GM12878 (cell line): ENCODE data around the gene TMEM150C. TPM values are rescaled to one million over a fixed set of nuclear protein-coding genes. Genes with fewer than 3 reads are reported as not detected.
A peak's percentile ranks its signal among the peaks of the same experiment; 100 is the strongest.

Experiments used
- ATAC-seq: fragments of 200-7000 bp; cut with Tn5 transposase; 3 replicates; pipeline ENCODE4 v1.9.1; 2020; ENCODE audit warnings: mild to moderate bottlenecking, moderate library complexity
- BruUV-seq: library from RNA; stranded (reverse); fragments of 400-500 nt; replicated peaks from 2 replicates; lab custom pipeline; 2021; lab: Mats Ljungman, UMichigan
- CTCF ChIA-PET: fragments of 300-600 bp; sonication (Branson Sonifier 250); formaldehyde crosslinking; extraction: SDS; loops from one replicate; lab custom pipeline; 2021; ENCODE audit warnings: inconsistent platforms; lab: Yijun Ruan, JAX
- POLR2A ChIA-PET: fragments of 350-600 bp; formaldehyde crosslinking; extraction: SDS; loops from one replicate; lab custom pipeline; 2021; ENCODE audit warnings: inconsistent platforms; lab: Charles Lee
- RAD21 ChIA-PET: fragments of 300-600 bp; sonication (Branson Sonifier 250); formaldehyde crosslinking; loops from one replicate; lab custom pipeline; 2023; ENCODE audit warnings: antibody characterized with exemption; ENCODE audit not compliant: unreplicated experiment; lab: Charles Lee
- SMC1A ChIA-PET: fragments of 300-600 bp; sonication (Branson Sonifier 250); formaldehyde crosslinking; loops from one replicate; lab custom pipeline; 2023; ENCODE audit not compliant: unreplicated experiment, uncharacterized antibody; lab: Charles Lee
- DNase-seq: peaks from one replicate; pipeline ENCODE4 v3.0.0-alpha.2; 2011; ENCODE audit warnings: low read depth, low spot score
- FAIRE-seq: peaks from 3 replicates; lab custom pipeline; 2011; peaks lifted over from hg19 to GRCh38; lab: Jason Lieb, UNC
- H2AFZ ChIP-seq: 2 replicates; pipeline ENCODE4 v1.6.0; 2011; ENCODE audit warnings: low read depth, low read length, control low read depth; ENCODE audit not compliant: control insufficient read depth
- H3K27ac ChIP-seq: 2 replicates; pipeline ENCODE4 v1.5.1; 2011; ENCODE audit warnings: control low read depth; ENCODE audit not compliant: control insufficient read depth, insufficient read depth
- H3K27me3 ChIP-seq, 2 experiments: replicated peaks in 1 of 2; 2 replicates each; pipeline versions ENCODE4 v1.6.0 to v1.6.1; 2011; ENCODE audit warnings: low read length in 1 of 2; ENCODE audit not compliant: control insufficient read depth in 2 of 2, insufficient read depth in 2 of 2
- H3K36me3 ChIP-seq, 2 experiments: 2 replicates each; pipeline ENCODE4 v1.5.1; 2011; ENCODE audit warnings: low read length in 1 of 2; ENCODE audit not compliant: control insufficient read depth in 2 of 2, insufficient read depth in 2 of 2
- H3K4me1 ChIP-seq: 2 replicates; pipeline ENCODE4 v1.6.1; 2011; ENCODE audit warnings: mild to moderate bottlenecking, low read length, moderate library complexity, mixed read lengths; ENCODE audit not compliant: control insufficient read depth, insufficient read depth
- H3K4me2 ChIP-seq: 2 replicates; pipeline ENCODE4 v1.6.0; 2011; ENCODE audit warnings: control low read depth; ENCODE audit not compliant: control insufficient read depth, insufficient read depth
- H3K4me3 ChIP-seq: fragments of 200-600 bp; sonication (generic); 2 replicates; pipeline ENCODE4 v1.5.1; 2016
- H3K79me2 ChIP-seq: 2 replicates; pipeline ENCODE4 v1.6.0; 2011; ENCODE audit warnings: low read length; ENCODE audit not compliant: control insufficient read depth, insufficient read depth
- H3K9ac ChIP-seq: 2 replicates; pipeline ENCODE4 v1.8.0; 2011; ENCODE audit warnings: low read length, control low read depth, mixed read lengths; ENCODE audit not compliant: control insufficient read depth, insufficient read depth
- H3K9me3 ChIP-seq: replicated peaks from 3 replicates; pipeline ENCODE4 v1.5.1; 2011; ENCODE audit warnings: mild to moderate bottlenecking, low read length; ENCODE audit not compliant: control insufficient read depth, insufficient read depth
- H4K20me1 ChIP-seq: 2 replicates; pipeline ENCODE4 v1.6.0; 2011; ENCODE audit not compliant: control insufficient read depth, insufficient read depth
- BHLHE40 ChIP-seq, 2 experiments: fragments of 450-650 bp in 1 of 2; IDR thresholded peaks; 2 replicates each; pipeline ENCODE4 v1.6.1; 2011 to 2017; ENCODE audit warnings: low read depth in 2 of 2, borderline replicate concordance in 1 of 2, improper control_type of control experiment in 1 of 2, low read length in 1 of 2, mild to moderate bottlenecking in 1 of 2
- BRCA1 ChIP-seq: IDR thresholded peaks from 2 replicates; pipeline ENCODE4 v1.6.1; 2011; ENCODE audit warnings: low read depth, low read length, improper control_type of control experiment
- HSF1 ChIP-seq: fragments of 150-350 bp; IDR thresholded peaks from 2 replicates; pipeline ENCODE4 v1.6.1; 2014; ENCODE audit warnings: mild to moderate bottlenecking, low read depth, low read length
- IRF3 ChIP-seq: fragments of 450-650 bp; IDR thresholded peaks from 2 replicates; pipeline ENCODE4 v1.6.1; 2014; ENCODE audit warnings: mild to moderate bottlenecking
- KAT2A ChIP-seq: conservative IDR thresholded peaks from 2 replicates; pipeline ENCODE4 v1.6.1; 2011; ENCODE audit warnings: low read depth, low read length; ENCODE audit not compliant: control insufficient read depth
- MEF2B ChIP-seq: fragments of 450-650 bp; IDR thresholded peaks from 2 replicates; pipeline ENCODE4 v1.6.1; 2018; ENCODE audit warnings: mild to moderate bottlenecking, moderate library complexity; ENCODE audit not compliant: partially characterized antibody, poor library complexity, severe bottlenecking
- MYC ChIP-seq: IDR thresholded peaks from 2 replicates; pipeline ENCODE4 v1.6.1; 2011; ENCODE audit warnings: mild to moderate bottlenecking, low read length, moderate library complexity, inconsistent platforms; ENCODE audit not compliant: insufficient read depth, insufficient replicate concordance, insufficient read length, severe bottlenecking
- RCOR1 ChIP-seq: conservative IDR thresholded peaks from 2 replicates; pipeline ENCODE4 v1.6.1; 2012; ENCODE audit warnings: low read depth, low read length, improper control_type of control experiment
- RELA ChIP-seq: fragments of 450-650 bp; IDR thresholded peaks from 2 replicates; pipeline ENCODE4 v1.8.0; 2014; ENCODE audit warnings: borderline replicate concordance; ENCODE audit not compliant: partially characterized antibody
- SIN3A ChIP-seq: IDR thresholded peaks from 2 replicates; pipeline ENCODE4 v1.6.1; 2012; ENCODE audit warnings: low read depth, low read length, improper control_type of control experiment
- SP1 ChIP-seq: IDR thresholded peaks from one replicate; pipeline ENCODE4 v1.6.1; 2011; ENCODE audit warnings: low read depth, low read length
- TARDBP ChIP-seq: IDR thresholded peaks from 2 replicates; pipeline ENCODE4 v1.6.1; 2016; ENCODE audit warnings: borderline replicate concordance
- TBL1XR1 ChIP-seq: IDR thresholded peaks from 2 replicates; pipeline ENCODE4 v1.6.1; 2012; ENCODE audit warnings: low read depth, low read length, improper control_type of control experiment
- TCF12 ChIP-seq: IDR thresholded peaks from 2 replicates; pipeline ENCODE4 v1.6.1; 2011; ENCODE audit warnings: low read depth, mild to moderate bottlenecking, low read length
- TCF3 ChIP-seq: IDR thresholded peaks from 2 replicates; pipeline ENCODE4 v1.6.1; 2012; ENCODE audit warnings: low read depth, mild to moderate bottlenecking, low read length, borderline replicate concordance; ENCODE audit not compliant: insufficient read depth
- ZNF687 ChIP-seq: fragments of 450-650 bp; IDR thresholded peaks from 2 replicates; pipeline ENCODE4 v1.6.1; 2017; ENCODE audit warnings: mild to moderate bottlenecking, moderate library complexity
- ZSCAN29 ChIP-seq: fragments of 450-650 bp; IDR thresholded peaks from 2 replicates; pipeline ENCODE4 v1.6.1; 2017; ENCODE audit warnings: mild to moderate bottlenecking, moderate library complexity
- WGBS: methylation state at CpG from one replicate; pipeline ENCODE4 v1.1.6; 2016; ENCODE audit warnings: low lambda C conversion rate; ENCODE audit not compliant: insufficient replicate concordance, insufficient coverage; ENCODE audit errors: missing lambda C conversion rate; 5-methylcytosine and 5-hydroxymethylcytosine counted together
- in situ Hi-C: fragments of 300-500 bp; cut with MboI; formaldehyde crosslinking; loops from 9 replicates; pipeline ENCODE4 v1.14.3; 2018; ENCODE audit warnings: mixed read lengths
- intact Hi-C: fragments of 100-400 bp; cut with micrococcal nuclease; formaldehyde crosslinking; loops from one replicate; pipeline ENCODE4 v1.14.2; 2022; ENCODE audit not compliant: unreplicated experiment
- polyA plus RNA-seq, 11 experiments: library from polyadenylated mRNA; depleted of rRNA in 4 of 11; unstranded in 6 of 11; stranded (reverse) in 5 of 11; fragments of >200 nt; fragmentation: Nextera tagmentation in 4 of 11; fragmentation: Illumina TruSeq in 1 of 11; extraction: Ambion mirVana in 4 of 11; extraction: Trizol in 1 of 11; gene quantifications; 1 replicate in 1 of 11; 2 replicates in 10 of 11; pipeline versions ENCODE4 v1.2.1 to v1.2.3, GENCODE V29; 2011 to 2016; ENCODE audit warnings: inconsistent platforms in 2 of 11, missing spikeins in 2 of 11, low read depth in 1 of 11
- total RNA-seq, 4 experiments: library from RNA; depleted of rRNA in 3 of 4; stranded (reverse); fragments of >200 nt in 3 of 4; fragmentation: Illumina TruSeq in 1 of 4; extraction: Trizol in 1 of 4; gene quantifications; 2 replicates each; pipeline versions ENCODE4 v1.2.1 to v1.2.3, GENCODE V29; 2013 to 2021

The TMEM150C gene
- total and polyA plus RNA-seq, 10 of the 15 experiments (the other 5 are each of a cell fraction or from before 2014, with no cell fraction given): 0.04 to 0.78 (median 0.13) TPM; not detected in 2

GRCh38 chr4:82433791-82434190 lies 128.0 kb downstream of the TMEM150C start:
- CTCF ChIA-PET: no interaction called here
- no peak overlapping the region for H2AFZ ChIP-seq
- intact Hi-C loops: loop anchor here (10.0 kb wide), 1 partner anchor 581 kb away; the partner anchor contains the start of gene LIN54
- FAIRE-seq (no peak), ATAC-seq (no peak), DNase-seq (no peak)
- RAD21 ChIA-PET: no interaction called here
- POLR2A ChIA-PET: no interaction called here
- H3K4me3 ChIP-seq: no peak overlapping the region
- SMC1A ChIA-PET: interaction anchor here (0.6 kb wide), 1 partner anchor 680 kb away, joined by 4 read pairs; no protein-coding TSS in a partner anchor
- in situ Hi-C loops: no loop called here
- peaks cover 90% of the 10 kb centered on the region for H3K79me2 ChIP-seq
- H3K4me2 ChIP-seq: peak overlapping the region; percentile 5; the same call in 1 of the 2 replicates
- no peak overlapping the region for H3K9ac ChIP-seq
- no peaks in the 10 kb centered on the region for H3K9me3 ChIP-seq
- no peaks in the 10 kb centered on the region for H3K4me1 ChIP-seq
- peaks cover under 1 to 2% of the 10 kb centered on the region in 2 experiments; a peak in 3 of 4 replicates for H3K36me3 ChIP-seq
- TF ChIP-seq BRCA1 (no peak), TCF3 (no peak), MEF2B (no peak), HSF1 (no peak), BHLHE40 (IDR thresholded peaks at IDR 0.05; ENCODE audit: borderline replicate concordance in 1 of 2, low read depth in 2 of 2, low read length in 1 of 2) (no peak), IRF3 (no peak), TCF12 (no peak), MYC (no peak), RELA (no peak), KAT2A (no peak), TBL1XR1 (no peak), SIN3A (no peak), RCOR1 (no peak), ZNF687 (no peak), ZSCAN29 (no peak), SP1 (no peak), TARDBP (no peak)
- no peaks in the 10 kb centered on the region for H4K20me1 ChIP-seq
- BruUV-seq: no TSS peak
- no peak overlapping the region for H3K27ac ChIP-seq
- H3K27me3 ChIP-seq: no peaks in the 10 kb centered on the region
- WGBS: 69% methylated on average over 2 of the region's 2 CpGs
